Measurements from ENCODE around the gene C11orf68. TPM values are rescaled to one million over a fixed set of nuclear protein-coding genes. Genes with fewer than 3 reads are reported as not detected.

C11orf68 gene
- total RNA-seq, 1 donor from 2014 or later = 34.6 TPM

GRCh38 chr11:65932558-65932919 is 13.7 kb upstream of the C11orf68 start:
- Histone ChIP-seq H3K79me2 (ENCODE audit: insufficient read depth, low read length) (no peaks in the 10 kb centered on the region), H2AFZ (ENCODE audit: low read depth, low read length) (no peak overlapping the region), H4K20me1 (ENCODE audit: insufficient read depth, low read length) (no peaks in the 10 kb centered on the region), H3K9ac (ENCODE audit: low read length) (no peak overlapping the region), H3K36me3 (ENCODE audit: insufficient read depth, low read length) (no peaks in the 10 kb centered on the region), H3K4me2 (ENCODE audit: low read length) (no peak overlapping the region), H3K4me3 (ENCODE audit: insufficient read depth, low read depth, low read length) (no peak overlapping the region), H3K27ac (ENCODE audit: low read depth, low read length) (no peak overlapping the region), H3K27me3 (ENCODE audit: insufficient read depth, low read length) (no peaks in the 10 kb centered on the region), H3K9me3 (ENCODE audit: insufficient read depth, low read depth, low read length) (no peaks in the 10 kb centered on the region), H3K4me1 (ENCODE audit: insufficient read depth, low read length) (peaks cover 7% of the 10 kb centered on the region)
- Mint-ChIP-seq H3K4me3 (ENCODE audit: unreplicated experiment) (no peak overlapping the region), H3K27me3 (ENCODE audit: low read depth, unreplicated experiment) (no peaks in the 10 kb centered on the region), H3K27ac (ENCODE audit: unreplicated experiment) (no peak overlapping the region), H3K36me3 (ENCODE audit: low read depth, unreplicated experiment) (peaks cover 5% of the 10 kb centered on the region), H3K4me1 (ENCODE audit: low read depth, unreplicated experiment) (peaks cover 3% of the 10 kb centered on the region), H3K9me3 (ENCODE audit: unreplicated experiment) (peaks cover 3% of the 10 kb centered on the region)
- DNase-seq (ENCODE audit: low read depth) (no peak), FAIRE-seq (no peak)
- no peak for TF ChIP-seq EZH2 (IDR thresholded peaks at IDR 0.05; ENCODE audit: insufficient read depth, low read length)
- TF ChIP-seq CTCF (IDR thresholded peaks at IDR 0.05; ENCODE audit: insufficient read depth, low read depth, low read length) = no peak

- Histone ChIP-seq H2AFZ (ENCODE audit: low read depth, low read length) (no peak overlapping the region), H3K4me1 (ENCODE audit: insufficient read depth, low read length) (peaks cover 7% of the 10 kb centered on the region), H3K9ac (ENCODE audit: low read length) (no peak overlapping the region), H3K9me3 (ENCODE audit: insufficient read depth, low read depth, low read length) (no peaks in the 10 kb centered on the region), H3K27ac (ENCODE audit: low read depth, low read length) (no peak overlapping the region), H3K4me2 (ENCODE audit: low read length) (no peak overlapping the region), H3K4me3 (ENCODE audit: insufficient read depth, low read depth, low read length) (no peak overlapping the region), H3K27me3 (ENCODE audit: insufficient read depth, low read length) (no peaks in the 10 kb centered on the region), H3K79me2 (ENCODE audit: insufficient read depth, low read length) (no peaks in the 10 kb centered on the region), H3K36me3 (ENCODE audit: insufficient read depth, low read length) (no peaks in the 10 kb centered on the region), H4K20me1 (ENCODE audit: insufficient read depth, low read length) (no peaks in the 10 kb centered on the region)
- DNase-seq (ENCODE audit: low read depth) = no peak
- no peak for TF ChIP-seq EZH2 (IDR thresholded peaks at IDR 0.05; ENCODE audit: insufficient read depth, low read length)
- no peak for TF ChIP-seq CTCF (IDR thresholded peaks at IDR 0.05; ENCODE audit: insufficient read depth, low read depth, low read length)
- Mint-ChIP-seq H3K27ac (ENCODE audit: unreplicated experiment) (no peak overlapping the region), H3K4me1 (ENCODE audit: low read depth, unreplicated experiment) (peaks cover 3% of the 10 kb centered on the region), H3K9me3 (ENCODE audit: unreplicated experiment) (peaks cover 3% of the 10 kb centered on the region), H3K27me3 (ENCODE audit: low read depth, unreplicated experiment) (no peaks in the 10 kb centered on the region), H3K4me3 (ENCODE audit: unreplicated experiment) (no peak overlapping the region), H3K36me3 (ENCODE audit: low read depth, unreplicated experiment) (peaks cover 5% of the 10 kb centered on the region)
- FAIRE-seq = no peak
These were observed 13.1 kb upstream of the C11orf68 start for GRCh38 chr11:65931773-65932557.

- peaks cover 3% of the 10 kb centered on the region for H3K9me3 Mint-ChIP-seq (ENCODE audit: unreplicated experiment)
- no peak overlapping the region for H3K27ac ChIP-seq (ENCODE audit: low read depth, low read length)
- DNase-seq (ENCODE audit: low read depth) = no peak
- TF ChIP-seq CTCF (IDR thresholded peaks at IDR 0.05; ENCODE audit: insufficient read depth, low read depth, low read length) (no peak), EZH2 (IDR thresholded peaks at IDR 0.05; ENCODE audit: insufficient read depth, low read length) (no peak)
- no peaks in the 10 kb centered on the region for H4K20me1 ChIP-seq (ENCODE audit: insufficient read depth, low read length)
- H3K79me2 ChIP-seq (ENCODE audit: insufficient read depth, low read length) = no peaks in the 10 kb centered on the region
- no peak overlapping the region for H3K4me3 ChIP-seq (ENCODE audit: insufficient read depth, low read depth, low read length)
- no peak overlapping the region for H3K4me3 Mint-ChIP-seq (ENCODE audit: unreplicated experiment)
- peaks cover 5% of the 10 kb centered on the region for H3K36me3 Mint-ChIP-seq (ENCODE audit: low read depth, unreplicated experiment)
- H3K4me1 ChIP-seq (ENCODE audit: insufficient read depth, low read length) = peaks cover 7% of the 10 kb centered on the region
- H3K9ac ChIP-seq (ENCODE audit: low read length) = no peak overlapping the region
- H3K27me3 Mint-ChIP-seq (ENCODE audit: low read depth, unreplicated experiment) = no peaks in the 10 kb centered on the region
- no peaks in the 10 kb centered on the region for H3K9me3 ChIP-seq (ENCODE audit: insufficient read depth, low read depth, low read length)
- no peaks in the 10 kb centered on the region for H3K27me3 ChIP-seq (ENCODE audit: insufficient read depth, low read length)
- no peak overlapping the region for H3K4me2 ChIP-seq (ENCODE audit: low read length)
- no peaks in the 10 kb centered on the region for H3K36me3 ChIP-seq (ENCODE audit: insufficient read depth, low read length)
- no peak overlapping the region for H3K27ac Mint-ChIP-seq (ENCODE audit: unreplicated experiment)
- H2AFZ ChIP-seq (ENCODE audit: low read depth, low read length) = no peak overlapping the region
- no peak for FAIRE-seq
- peaks cover 3% of the 10 kb centered on the region for H3K4me1 Mint-ChIP-seq (ENCODE audit: low read depth, unreplicated experiment)
These were observed 9.8 kb upstream of the C11orf68 start for GRCh38 chr11:65928667-65929066.
